Measurements from ENCODE around the gene IRF8.

IRF8 gene

GRCh38 chr16:85868495-85868894 is 30.5 kb upstream of the IRF8 start:
- DNase-seq: no peak

- no peak for DNase-seq
Observed at GRCh38 chr16:85869206-85869605, 29.8 kb upstream of the IRF8 start.

GRCh38 chr16:85869785-85870558 is 29.0 kb upstream of the IRF8 start:
- no peak for DNase-seq

GRCh38 chr16:85871756-85872155 is 27.2 kb upstream of the IRF8 start:
- DNase-seq: no peak

GRCh38 chr16:85872734-85873133 is 26.2 kb upstream of the IRF8 start:
- no peak for DNase-seq

- no peak for DNase-seq
Observed at GRCh38 chr16:85873153-85873552, 25.8 kb upstream of the IRF8 start.

GRCh38 chr16:85874031-85874430 is 24.9 kb upstream of the IRF8 start:
- DNase-seq: peak; percentile 89

GRCh38 chr16:85878407-85878806 is 20.6 kb upstream of the IRF8 start:
- DNase-seq: no peak

- peak; percentile 32 for DNase-seq
Observed at GRCh38 chr16:85878875-85879274, 20.1 kb upstream of the IRF8 start.

- DNase-seq: no peak
Observed at GRCh38 chr16:85879549-85879948, 19.4 kb upstream of the IRF8 start.

GRCh38 chr16:85879975-85880831 is 18.8 kb upstream of the IRF8 start:
- DNase-seq: peak; percentile 75

GRCh38 chr16:85880861-85881260 is 18.1 kb upstream of the IRF8 start:
- no peak for DNase-seq

GRCh38 chr16:85881436-85881835 is 17.5 kb upstream of the IRF8 start:
- no peak for DNase-seq

GRCh38 chr16:85882181-85882810 is 16.7 kb upstream of the IRF8 start:
- DNase-seq: peak; percentile 71

GRCh38 chr16:85883813-85884212 is 15.1 kb upstream of the IRF8 start:
- DNase-seq: no peak

GRCh38 chr16:85884808-85885463 is 14.0 kb upstream of the IRF8 start:
- DNase-seq: no peak

GRCh38 chr16:85885537-85885936 is 13.4 kb upstream of the IRF8 start:
- DNase-seq: no peak

- DNase-seq: peak; percentile 84
Observed at GRCh38 chr16:85888405-85889331, 10.3 kb upstream of the IRF8 start.

GRCh38 chr16:85891033-85891775 is 7.8 kb upstream of the IRF8 start:
- no peak for DNase-seq

- DNase-seq: no peak
Observed at GRCh38 chr16:85891776-85892166, 7.2 kb upstream of the IRF8 start.

GRCh38 chr16:85892760-85893159 is 6.2 kb upstream of the IRF8 start:
- no peak for DNase-seq
